AG04449 (cell line): ENCODE measurements around the gene TMEM183A.

Experiments
- CTCF ChIA-PET: fragments of 350-600 bp; formaldehyde crosslinking; extraction: SDS; loops from one replicate; lab custom pipeline; 2021; ENCODE audit warnings: antibody characterized with exemption; lab: Yijun Ruan, JAX
- POLR2A ChIA-PET: fragments of 400-600, 350-600 bp; formaldehyde crosslinking; extraction: SDS; loops from one replicate; lab custom pipeline; 2020; ENCODE audit warnings: antibody characterized with exemption, inconsistent platforms; lab: Yijun Ruan, JAX
- DNase-seq: peaks from one replicate; pipeline ENCODE4 v3.0.0-alpha.2; 2010; ENCODE audit warnings: low read depth, low spot score
- H3K4me3 ChIP-seq: 2 replicates; pipeline ENCODE4 v1.5.1; 2011; ENCODE audit warnings: low read depth, mild to moderate bottlenecking, control low read depth, low read length
- CTCF ChIP-seq: IDR thresholded peaks from one replicate; pipeline ENCODE4 v1.5.1; 2011; ENCODE audit warnings: mild to moderate bottlenecking, moderate library complexity, low read length, control low read depth, inconsistent platforms; ENCODE audit not compliant: insufficient read depth; ENCODE audit errors: missing control alignments

The TMEM183A gene

GRCh38 chr1:203045336-203045735 lies 38.2 kb downstream of the TMEM183A start:
- ChIA-PET POLR2A (no interaction called here), CTCF (interaction anchor here (1.4 to 14.3 kb wide), 5 partner anchors 11 to 223 kb away, joined by 5 to 209 read pairs (median 20); partner anchors contain the start of gene MYBPH)
- DNase-seq, result no peak
- H3K4me3 ChIP-seq, result no peak overlapping the region
- TF ChIP-seq CTCF, result no peak

DNA sequence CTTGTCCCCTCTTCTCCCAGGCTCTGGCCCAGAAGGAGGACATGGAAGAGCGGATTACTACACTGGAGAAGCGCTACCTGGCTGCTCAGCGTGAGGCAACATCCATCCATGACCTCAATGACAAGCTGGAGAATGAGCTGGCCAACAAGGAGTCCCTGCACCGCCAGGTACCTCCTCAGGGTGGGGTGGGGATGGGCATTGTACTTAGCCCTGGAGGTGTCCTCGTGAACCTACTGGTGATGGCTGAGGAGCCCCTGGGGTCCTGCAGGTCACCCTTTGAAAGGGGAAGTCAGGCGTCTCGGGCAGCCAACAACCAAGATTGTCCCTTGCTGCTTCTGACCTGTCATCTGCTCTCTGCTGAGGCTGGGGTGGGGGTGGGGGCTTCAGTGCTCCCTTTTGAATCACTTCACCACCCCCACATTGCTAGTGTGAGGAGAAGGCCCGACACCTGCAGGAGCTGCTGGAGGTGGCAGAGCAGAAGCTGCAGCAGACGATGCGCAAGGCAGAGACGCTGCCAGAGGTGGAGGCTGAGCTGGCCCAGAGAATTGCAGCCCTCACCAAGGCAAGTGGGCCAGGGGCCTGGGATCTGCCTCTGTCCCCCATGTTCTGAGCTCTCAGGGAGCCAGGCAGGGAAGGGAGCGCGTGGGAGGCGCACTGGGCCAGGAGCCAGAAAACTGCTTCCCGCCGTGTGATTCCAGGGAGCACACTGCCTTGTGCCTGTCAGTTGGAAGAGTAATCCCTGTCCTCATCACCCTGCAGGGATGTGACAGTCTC lies 38.8 kb downstream of the TMEM183A start:
- no peak overlapping the region for H3K4me3 ChIP-seq
- no peak for TF ChIP-seq CTCF
- CTCF ChIA-PET, result interaction anchor here (0.9 to 15.3 kb wide), 10 partner anchors 5 to 223 kb away, joined by 3 to 209 read pairs (median 6); partner anchors contain the start of gene MYBPH

GRCh38 chr1:203046984-203047630 lies 39.9 kb downstream of the TMEM183A start:
- peak; percentile 21 for DNase-seq
- POLR2A ChIA-PET, result no interaction called here
- no peak overlapping the region for H3K4me3 ChIP-seq
- CTCF ChIA-PET, result interaction anchor here (1.0 to 15.3 kb wide), 10 partner anchors 6 to 222 kb away, joined by 3 to 209 read pairs (median 6); partner anchors contain the start of gene MYBPH
- no peak for TF ChIP-seq CTCF

More for the DNA sequence above, 38.8 kb downstream of the TMEM183A start:
- POLR2A ChIA-PET, result no interaction called here
- no peak for DNase-seq

GRCh38 chr1:203048086-203048485 lies 40.9 kb downstream of the TMEM183A start:
- CTCF ChIA-PET, result interaction anchor here (1.5 to 15.3 kb wide), 3 partner anchors 7 to 20 kb away, joined by 4 to 152 read pairs (median 6); no protein-coding TSS in a partner anchor

DNA sequence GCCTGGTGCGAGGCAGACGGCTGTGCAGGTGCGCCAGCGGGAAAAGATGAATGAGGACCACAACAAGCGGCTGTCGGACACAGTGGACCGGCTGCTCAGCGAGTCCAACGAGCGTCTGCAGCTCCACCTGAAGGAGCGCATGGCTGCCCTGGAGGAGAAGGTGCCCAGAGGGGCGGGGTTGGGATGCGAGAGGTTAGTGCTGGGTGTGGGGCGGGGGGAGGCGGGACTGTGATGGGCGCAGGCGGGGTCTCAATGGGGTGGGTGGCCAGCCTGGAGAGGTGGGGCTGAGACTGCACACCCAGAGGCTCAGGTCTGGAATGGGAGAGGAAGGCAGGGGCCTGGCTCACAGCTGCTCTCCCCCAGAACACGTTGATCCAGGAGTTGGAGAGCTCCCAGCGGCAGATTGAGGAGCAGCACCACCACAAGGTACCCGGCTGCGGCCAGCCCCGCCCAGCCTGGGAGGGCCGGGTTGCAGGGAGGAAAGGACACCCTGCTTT lies 41.4 kb downstream of the TMEM183A start:
- POLR2A ChIA-PET, result no interaction called here
- CTCF ChIA-PET, result interaction anchor here (1.0 to 15.3 kb wide), 4 partner anchors 8 to 219 kb away, joined by 4 to 152 read pairs (median 5); no protein-coding TSS in a partner anchor
- TF ChIP-seq CTCF, result no peak
- no peak for DNase-seq
- H3K4me3 ChIP-seq, result no peak overlapping the region

More at GRCh38 chr1:203048086-203048485, 40.9 kb downstream of the TMEM183A start:
- POLR2A ChIA-PET, result no interaction called here
- TF ChIP-seq CTCF, result no peak
- no peak for DNase-seq
- no peak overlapping the region for H3K4me3 ChIP-seq
